Smooth muscle cell of the brain vasculature (primary cell): ENCODE measurements around the gene GLIS1.

Experiments used
- DNase-seq: peaks from one replicate; pipeline ENCODE4 v3.0.0-alpha.2; 2012; ENCODE audit warnings: low read depth, low spot score

Gene GLIS1

DNA sequence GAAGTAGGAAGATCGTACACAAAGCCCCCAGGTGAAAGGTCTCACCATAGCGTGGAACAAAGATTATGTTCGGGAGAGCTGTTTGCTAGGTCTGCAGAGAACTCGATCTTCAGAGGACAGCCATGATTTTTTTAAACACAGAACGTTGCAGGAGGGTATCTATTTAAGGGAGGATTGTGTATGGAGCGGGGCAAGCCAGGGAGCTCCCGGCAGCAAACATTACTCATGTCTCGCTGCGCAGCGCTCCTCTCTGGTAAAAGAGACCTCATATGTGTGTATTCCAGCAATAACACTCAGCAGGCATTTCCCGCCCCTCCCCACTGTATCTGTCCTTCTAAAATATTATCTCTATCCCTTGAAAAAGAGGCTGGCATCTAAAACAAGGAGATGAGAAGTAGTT lies 2.7 kb downstream of the GLIS1 start:
- no peak for DNase-seq

DNA sequence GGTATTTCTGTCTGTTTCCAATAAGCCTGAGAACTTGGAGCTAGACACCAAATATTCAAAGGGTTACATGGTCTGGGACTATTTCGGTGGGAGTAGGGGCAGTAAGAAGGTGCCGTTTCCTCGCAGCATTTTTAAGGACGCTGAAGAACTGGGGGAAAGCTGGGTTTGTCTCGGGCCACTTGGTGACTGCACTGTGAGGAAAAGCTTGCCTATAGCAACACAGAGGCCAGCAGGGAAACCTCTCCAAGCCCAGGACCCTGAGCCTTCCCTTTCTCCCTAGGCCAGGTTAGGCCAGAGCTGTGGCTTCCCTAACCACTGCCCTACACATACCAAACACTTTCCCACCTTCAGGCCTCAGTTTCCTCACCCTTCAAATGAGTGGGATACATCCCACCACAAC lies 3.3 kb downstream of the GLIS1 start:
- DNase-seq, result no peak

DNA sequence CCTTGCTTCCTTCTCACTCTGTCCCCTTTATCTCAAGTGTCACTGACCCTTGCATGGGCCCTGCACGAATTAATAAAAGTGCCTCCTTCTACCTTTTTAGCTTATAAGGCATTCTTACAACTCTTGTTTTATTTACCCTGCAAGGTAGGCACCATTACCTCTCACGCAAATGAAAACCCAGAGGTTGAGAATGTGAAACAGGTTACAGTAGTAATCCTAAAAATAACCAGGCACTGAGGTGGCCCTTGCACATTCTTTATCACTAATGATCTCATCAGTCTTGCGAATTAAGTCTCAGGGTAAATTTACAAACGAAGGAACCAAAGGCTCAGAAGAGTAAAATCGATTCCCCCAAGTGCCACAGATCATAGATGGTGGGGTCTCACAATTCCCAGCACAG lies 3.7 kb downstream of the GLIS1 start:
- DNase-seq, result no peak

DNA sequence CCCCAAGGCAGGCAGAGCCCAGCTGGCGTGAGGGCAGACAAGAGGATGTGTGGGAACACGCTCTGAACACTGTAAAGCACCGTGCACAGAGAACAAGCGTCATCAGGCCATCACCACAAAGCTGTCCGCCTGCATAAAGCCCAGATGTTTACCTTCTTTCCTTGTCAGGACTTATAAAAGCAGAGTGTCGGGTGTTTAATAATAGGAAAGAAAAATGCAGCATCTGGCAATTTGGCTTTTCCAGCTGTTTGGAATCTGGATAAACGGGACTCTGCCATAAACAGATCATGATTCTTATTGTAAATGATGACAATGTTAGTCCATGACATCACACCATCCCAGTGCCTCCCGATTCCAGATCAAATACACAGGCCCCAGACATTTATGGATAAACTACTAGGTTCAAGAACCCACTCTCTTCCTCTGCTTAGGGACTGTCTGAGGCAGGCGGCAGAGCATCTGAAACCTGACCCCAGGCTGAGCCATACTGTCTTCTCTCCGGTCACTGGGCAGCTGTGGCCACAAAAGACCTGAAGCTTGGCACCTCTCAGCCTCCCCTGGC lies 4.2 kb downstream of the GLIS1 start:
- no peak for DNase-seq

DNA sequence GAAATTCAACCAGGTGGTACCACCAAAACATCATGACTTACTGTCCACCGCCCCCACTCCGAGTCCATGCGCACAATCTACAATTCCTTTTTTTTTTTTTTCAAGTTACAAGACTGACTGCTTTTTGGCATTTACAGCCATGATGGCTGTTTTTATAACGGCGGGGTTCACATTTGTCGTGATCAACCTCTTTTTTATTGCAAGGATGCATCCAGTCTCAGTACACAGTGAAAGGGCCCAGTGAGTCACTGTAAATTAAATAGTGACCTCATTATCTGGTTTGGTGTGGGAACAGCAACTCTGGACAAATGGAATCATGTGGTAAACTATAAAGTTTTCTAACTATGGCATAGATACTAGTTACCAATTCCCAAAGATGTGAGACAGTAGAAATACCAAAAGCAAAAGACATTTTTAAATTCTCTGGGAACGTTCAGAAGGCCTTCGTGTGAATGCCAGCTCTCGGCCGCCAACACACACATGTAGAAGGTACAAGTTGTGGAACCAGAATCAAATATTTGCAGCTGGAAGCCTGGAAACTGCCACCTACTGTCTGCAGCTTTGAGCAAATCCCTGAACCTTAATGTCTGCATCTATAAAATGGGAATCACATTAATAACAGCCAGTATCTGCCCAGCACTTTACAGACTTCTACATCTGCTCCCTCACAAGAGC lies 4.9 kb downstream of the GLIS1 start:
- DNase-seq, result no peak

DNA sequence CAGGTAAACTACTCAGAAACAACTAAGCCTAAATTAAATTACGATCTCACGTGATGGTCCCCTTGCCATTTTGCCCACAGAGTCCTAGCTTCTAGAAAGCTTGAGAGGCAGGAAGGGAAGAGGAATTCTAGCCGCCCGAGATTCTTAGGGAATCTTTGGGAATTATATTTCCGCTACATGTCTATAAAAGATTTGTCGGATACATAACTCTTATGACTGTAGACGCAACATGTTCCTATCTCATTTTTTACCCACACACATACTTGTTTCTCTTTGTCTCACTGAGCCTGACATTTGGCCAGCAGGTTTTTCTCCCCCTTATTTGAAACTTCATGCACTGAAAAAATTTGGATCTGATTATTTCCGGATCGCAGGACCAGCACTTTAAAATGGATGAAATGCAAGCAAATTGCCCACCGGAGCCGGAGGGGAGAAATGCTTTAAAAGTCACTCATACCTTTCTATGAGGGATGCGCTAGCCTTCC lies 5.5 kb downstream of the GLIS1 start:
- DNase-seq, result no peak

DNA sequence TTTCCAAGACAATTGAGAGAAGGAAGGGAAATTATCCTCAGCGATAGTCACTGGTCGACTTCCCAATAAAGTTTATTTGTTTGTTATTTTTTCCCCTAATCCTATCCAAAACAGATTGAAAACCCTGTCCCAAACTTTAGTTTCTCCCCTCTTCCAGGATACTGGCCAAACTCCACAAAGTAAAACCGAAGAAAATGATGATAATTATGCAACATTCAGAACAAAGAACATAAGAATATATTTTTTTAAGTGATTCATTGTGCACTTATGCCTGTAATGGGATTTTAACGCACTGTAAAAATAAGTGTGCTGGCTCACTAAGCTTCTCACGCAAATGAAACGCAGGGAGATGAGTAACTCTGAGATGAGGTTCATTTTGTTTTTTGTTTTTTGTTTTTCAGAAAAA lies 6.0 kb downstream of the GLIS1 start:
- DNase-seq, result no peak

DNA sequence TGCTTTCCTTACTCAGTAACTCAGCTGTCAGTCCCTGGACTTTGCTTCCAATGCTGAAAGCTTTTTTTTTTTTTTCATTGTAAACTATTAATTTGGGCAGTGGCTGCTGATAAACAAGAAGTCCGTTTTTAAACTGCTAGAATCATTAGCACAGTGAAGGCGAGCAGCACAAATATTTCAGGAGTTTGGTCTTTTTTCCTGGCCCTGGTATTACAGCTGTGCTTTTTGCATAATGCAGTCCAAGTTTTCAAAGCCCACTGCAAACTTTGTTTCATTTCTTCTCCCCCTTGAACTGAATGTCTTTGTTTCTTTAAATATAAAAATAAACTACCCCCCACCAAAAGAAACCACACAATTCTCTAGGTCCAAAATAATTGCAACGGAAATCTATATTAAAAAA lies 6.6 kb downstream of the GLIS1 start:
- no peak for DNase-seq

DNA sequence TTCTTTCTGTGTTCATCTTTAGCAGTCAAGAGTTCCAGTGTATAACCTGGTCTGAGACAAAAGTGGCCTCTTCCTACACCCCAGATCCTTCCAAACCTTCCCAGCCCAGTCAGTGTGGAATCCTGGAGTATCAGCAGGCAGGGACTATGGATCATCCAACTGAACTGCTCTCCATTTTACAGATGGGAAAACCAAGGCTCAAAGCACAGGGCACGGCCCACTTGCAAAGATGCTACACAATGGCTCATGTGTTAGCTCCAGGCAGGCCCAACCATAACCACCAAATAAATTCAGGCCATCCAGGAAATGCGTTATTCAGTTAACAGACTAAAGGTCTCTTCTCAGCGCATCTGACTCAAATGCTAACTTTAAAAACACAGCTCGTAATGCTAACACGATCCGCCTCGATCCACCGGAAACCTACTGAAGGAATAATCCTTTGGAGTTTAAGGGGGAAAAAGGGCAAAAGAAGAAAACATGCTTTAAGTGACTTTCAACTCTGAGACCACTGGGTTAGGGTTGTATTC lies 7.1 kb downstream of the GLIS1 start:
- no peak for DNase-seq

DNA sequence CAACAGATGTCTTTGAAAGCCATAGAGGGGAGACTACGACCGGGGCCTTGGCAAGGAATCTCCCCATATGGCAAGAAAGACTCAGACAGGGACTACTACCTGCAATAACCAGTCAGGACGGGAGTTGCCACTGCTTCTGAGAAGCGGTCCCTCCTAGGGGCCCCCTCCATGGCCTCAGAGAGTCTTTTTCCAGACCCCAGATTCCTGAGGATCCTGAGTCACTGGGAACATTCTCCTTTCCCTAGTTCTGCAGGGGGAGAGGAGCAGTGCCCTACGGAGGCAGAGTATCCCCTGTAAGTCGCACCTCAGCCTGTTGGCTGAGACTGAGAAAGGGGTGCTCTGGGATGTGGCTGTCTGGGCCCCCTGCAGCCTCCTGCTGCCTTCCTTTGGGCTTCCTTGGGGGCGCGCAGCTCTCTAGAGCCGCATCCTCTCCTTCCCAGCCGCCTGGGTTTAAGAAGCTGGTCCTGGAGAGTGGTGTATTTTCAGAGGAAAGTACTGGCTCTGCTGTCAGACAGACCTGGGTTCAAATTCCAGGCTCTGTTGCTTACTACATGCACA lies 7.8 kb downstream of the GLIS1 start:
- DNase-seq, result no peak

DNA sequence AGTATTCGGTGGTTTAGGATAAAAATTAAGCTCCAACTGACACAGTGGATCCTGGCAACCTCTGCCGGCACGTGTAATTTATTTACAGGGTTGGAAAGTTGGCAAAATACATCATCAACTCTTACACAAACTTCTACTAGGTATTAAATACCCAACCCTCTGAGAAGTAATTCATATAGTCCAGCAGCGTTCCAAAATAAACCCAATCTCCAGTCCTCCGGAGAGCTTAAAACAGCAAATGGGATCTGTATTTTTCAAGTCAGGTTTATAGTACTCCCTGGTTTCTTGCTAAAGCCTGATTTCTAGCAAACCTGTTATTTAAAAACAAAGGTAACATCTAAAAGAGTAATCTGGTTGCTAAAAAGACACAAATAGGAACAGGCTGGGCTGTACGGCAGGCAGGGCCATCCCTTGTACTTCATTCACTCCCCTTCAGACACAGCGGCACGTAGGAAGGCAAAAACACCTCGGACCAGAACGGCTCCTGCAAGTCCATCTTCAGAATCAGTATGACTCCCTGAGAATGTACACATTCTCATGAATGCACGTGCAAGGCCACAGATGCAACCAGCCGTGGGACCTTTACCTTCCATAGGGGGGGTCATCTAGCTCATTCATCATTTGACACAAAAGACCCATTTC lies 8.6 kb downstream of the GLIS1 start:
- DNase-seq, result no peak

DNA sequence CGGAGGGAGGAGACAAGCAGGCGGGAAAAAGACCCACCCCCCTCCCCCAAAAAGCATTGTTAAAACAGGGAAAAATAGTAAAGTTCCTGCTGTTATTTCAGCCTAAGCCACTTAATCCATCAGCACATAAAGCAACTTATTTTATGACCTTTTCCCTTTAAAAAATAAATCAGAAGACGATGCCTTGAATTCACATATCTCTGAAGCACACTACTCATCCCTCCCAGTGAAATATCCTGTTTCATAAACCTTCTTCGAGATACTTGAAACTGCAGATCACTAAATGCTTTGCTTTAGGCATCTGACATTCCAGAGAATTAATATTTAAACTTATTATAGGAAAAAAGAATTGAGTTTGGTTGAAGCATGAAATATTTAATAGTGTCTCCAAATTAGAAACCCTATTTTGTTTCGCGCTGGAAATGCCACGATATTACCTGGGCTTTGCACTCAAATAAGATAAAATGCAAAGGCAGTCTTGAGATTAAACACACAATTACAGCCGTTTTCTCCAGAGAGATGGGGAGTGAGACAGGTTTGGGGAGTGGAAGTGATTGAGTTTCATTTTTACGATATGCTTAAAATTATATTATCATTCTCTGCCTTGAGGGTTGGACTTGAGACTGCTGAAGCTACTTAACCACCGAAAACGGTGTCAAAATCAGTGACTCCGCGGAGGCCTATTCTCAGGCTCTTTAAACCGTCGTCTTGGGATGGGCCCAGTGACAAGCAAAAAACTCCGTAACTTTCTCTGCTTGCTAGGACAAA lies 9.3 kb downstream of the GLIS1 start:
- DNase-seq, result no peak

DNA sequence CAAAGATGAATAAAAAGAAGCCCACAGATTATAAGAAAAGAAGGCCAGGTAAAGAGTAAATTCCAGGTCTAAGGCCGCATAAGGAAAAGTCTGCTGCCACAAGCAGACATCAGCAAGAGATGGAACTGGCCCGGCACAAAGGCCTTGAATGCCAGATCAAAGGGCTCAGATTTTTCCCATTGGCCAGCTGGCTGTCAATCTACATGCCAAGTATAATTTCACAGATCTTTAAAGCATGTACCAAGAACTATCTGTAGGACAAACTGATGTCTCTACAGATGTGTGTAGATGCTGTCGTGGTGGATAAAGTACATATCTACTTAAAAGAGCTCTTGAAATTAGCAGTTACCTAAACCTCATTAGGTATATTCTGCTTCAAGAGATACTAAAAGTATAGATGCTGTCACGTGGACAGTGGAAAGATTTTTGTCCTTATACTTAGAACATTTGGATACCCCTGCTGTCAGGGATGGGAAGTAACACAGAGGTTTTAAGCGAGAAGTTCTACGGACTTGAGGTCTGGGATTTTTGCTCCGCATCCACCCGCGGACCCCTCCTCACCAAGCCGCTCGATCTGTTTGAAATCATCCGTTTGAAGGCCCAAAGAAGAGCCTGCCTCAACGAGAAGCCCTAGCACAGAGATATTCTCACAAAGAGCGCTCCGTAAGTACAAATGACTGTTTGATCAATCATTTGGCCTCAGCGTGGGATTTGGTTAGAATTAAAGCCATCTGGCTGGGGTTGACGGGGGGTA lies 10.1 kb downstream of the GLIS1 start:
- DNase-seq, result no peak

DNA sequence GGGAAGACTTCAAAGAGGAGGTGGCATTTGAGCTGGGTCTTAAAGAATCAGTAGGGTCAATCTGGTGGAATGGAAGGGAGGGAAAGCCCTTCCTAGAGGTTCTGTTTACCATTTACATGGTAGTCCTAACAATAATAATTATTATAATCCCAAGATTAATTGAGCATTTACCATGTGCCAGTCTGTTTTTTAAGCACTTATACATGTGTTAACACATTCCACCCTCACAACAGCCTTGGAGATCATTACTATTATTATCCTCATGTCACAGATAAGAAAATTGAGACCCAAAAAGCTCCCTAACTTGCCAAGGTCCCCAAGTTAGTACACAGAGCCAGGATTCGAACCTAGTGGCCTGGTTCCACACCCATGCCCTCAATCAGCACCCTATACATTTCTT lies 10.8 kb downstream of the GLIS1 start:
- no peak for DNase-seq

DNA sequence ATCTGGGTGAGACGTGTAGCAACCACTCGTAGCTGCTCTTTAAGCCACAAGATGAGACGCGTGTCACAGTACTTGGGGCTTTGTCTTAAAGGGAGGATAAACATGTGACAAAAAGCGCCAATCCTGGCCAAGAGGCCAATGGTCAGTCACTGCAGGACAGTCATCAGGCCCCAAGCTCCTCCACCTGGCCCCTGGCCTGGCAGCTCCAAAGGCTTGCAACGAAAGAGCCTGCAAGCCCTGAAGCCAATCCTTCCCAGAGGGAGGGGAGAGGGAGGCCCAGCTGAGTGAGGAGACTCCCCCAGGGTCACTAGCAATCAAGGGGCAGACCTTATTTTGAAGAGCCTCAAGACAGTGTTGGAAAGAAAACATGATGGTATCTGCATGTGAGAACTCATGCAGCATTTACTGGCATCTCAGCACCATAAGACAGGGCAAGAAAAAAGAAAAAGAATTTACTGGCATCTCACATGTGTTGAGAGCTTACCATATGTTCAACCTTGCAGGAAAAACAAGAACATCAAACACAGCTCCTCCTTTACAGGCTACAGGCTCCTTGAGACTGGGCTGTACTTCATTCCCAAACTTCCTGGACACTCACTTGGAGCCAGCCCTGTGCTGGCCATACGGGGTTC lies 11.4 kb downstream of the GLIS1 start:
- no peak for DNase-seq

DNA sequence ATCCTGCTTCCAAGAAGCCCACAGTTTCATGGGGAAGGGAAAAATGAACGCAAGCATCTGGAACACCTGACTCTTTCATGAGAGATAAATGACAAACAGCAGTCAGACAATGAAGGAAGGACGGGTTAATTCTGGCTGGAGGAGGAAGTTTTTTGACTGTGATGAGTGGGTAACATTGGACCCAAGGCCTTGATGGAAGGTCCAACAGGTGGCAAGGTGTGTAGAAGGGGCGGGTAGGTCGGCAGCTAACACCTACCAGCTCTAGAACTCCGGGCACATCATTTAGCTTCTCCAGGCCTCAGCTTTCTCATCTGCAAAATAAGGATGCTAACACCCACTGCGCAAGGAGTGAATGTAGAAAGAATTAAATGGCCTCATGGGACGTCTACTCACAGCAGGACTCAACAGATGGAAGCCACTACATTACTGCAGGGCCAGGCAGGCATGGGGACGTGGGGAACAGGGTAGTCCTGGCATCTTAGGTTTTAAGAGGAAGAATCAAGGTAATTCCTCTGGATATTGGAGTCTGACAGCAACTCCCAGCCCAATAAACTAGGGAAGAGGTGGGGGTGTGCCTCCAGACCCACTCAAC lies 12.9 kb downstream of the GLIS1 start:
- DNase-seq, result no peak

DNA sequence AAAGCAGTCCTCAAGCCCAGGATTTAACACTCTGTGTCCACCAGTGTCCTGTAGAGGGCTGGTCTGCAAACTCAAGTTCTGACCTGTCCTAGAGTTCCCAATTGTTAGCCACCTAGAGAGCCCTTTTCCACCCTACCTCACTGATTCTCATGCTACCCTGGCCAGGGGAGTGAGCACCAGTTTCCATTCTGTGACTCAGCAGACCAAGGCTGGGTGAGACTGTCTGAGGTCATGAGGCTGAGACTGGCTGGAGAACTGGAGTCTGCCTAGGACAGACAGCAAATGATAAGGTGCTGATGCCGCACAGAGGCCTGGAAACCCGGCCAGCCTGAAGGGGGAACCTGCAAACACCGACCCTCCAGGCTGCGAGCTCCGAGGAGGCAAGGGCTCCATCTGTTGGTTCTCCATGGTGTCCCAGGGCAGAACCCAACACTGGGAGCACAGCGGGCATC lies 13.7 kb downstream of the GLIS1 start:
- no peak for DNase-seq

DNA sequence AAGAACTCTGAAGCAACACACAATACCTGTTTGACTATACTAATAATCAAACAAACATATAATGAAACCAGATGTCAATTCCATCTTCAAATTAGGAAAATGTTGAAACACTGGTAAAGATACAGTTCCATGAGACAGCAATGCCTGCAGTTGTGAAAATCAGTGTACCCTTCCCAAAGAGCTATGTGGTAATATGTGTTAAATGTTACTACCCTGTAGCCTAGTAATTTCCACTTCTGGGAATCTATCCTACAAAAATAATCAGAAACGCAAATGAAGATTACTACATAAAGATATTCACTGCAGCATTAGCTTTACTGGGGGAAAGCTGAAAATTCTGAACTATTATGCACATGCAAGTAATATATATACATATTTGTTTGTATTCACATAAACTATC lies 16.9 kb downstream of the GLIS1 start:
- DNase-seq, result no peak

DNA sequence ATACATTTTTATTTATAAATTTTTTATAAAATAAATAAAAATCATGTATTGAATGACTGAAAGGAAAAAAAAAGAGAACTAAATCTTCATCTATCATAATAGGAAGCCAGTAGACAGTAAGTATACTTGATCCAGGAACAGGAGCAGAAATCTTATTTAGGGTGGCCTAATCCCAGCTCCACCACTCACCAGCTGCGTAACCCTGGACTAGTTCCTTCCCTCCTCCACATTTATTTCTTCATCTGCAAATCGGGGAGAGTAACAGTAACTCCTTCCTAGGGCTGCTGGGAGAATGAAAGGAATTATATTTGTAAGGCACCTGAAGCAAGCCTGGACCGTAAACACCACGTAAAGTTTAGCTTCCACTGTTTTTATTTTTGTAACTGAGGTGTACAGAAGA lies 17.9 kb downstream of the GLIS1 start:
- DNase-seq, result no peak

DNA sequence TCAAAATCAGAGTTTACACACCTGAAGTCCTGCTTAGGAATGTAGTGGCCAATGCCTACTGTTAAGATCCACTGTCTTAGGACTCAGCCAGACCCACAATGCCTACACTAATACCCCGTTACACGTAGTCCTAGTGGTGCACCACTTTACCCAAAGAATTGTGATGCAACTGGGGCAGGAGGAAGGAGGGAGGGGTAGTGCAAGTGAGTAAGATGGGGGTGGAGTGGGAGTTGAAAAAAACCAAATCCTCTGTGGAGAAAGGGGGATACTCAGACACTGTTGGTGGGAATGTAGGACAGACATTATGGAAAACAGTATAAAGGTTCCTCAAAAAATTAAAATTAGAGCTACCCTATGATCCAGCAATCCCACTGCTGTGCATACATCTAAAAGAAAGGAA lies 19.5 kb downstream of the GLIS1 start:
- DNase-seq, result no peak
